Liver (tissue), 9 donors: ENCODE results near the gene CHEK2. TPM values are rescaled to one million over a fixed set of nuclear protein-coding genes. Genes with fewer than 3 reads are reported as not detected.

ENCODE experiments used
- DNase-seq: peaks from one replicate; pipeline ENCODE4 v3.0.0-alpha.2; 2017; ENCODE audit warnings: low spot score
- H3K27ac ChIP-seq, 2 donors: one replicate each; pipeline ENCODE4 v1.7.0; 2013; ENCODE audit warnings: inconsistent platforms in 2 of 2, low read length in 2 of 2, control low read depth in 1 of 2, low read depth in 1 of 2, mild to moderate bottlenecking in 1 of 2
- H3K27me3 ChIP-seq, 4 donors: one replicate each; pipeline versions ENCODE4 v1.6.1 to v1.7.0; 2013; ENCODE audit warnings: low read length in 3 of 4, inconsistent platforms in 1 of 4, mild to moderate bottlenecking in 1 of 4, moderate library complexity in 1 of 4; ENCODE audit not compliant: control insufficient read depth in 4 of 4, insufficient read depth in 4 of 4
- H3K36me3 ChIP-seq, 4 donors: one replicate each; pipeline versions ENCODE4 v1.6.1 to v1.7.0; 2013; ENCODE audit warnings: low read length in 3 of 4, mild to moderate bottlenecking in 3 of 4, low read depth in 1 of 4, moderate library complexity in 1 of 4; ENCODE audit not compliant: control insufficient read depth in 4 of 4, insufficient read depth in 3 of 4
- H3K4me1 ChIP-seq, 4 donors: one replicate each; pipeline versions ENCODE4 v1.6.1 to v1.7.0; 2013; ENCODE audit warnings: low read length in 3 of 4, mild to moderate bottlenecking in 3 of 4, moderate library complexity in 1 of 4; ENCODE audit not compliant: control insufficient read depth in 4 of 4, insufficient read depth in 4 of 4
- H3K4me3 ChIP-seq, 3 donors: one replicate each; pipeline versions ENCODE4 v1.6.1 to v1.7.0; 2013; ENCODE audit warnings: low read length in 3 of 3, control low read depth in 1 of 3, low read depth in 1 of 3, mild to moderate bottlenecking in 1 of 3
- H3K9ac ChIP-seq, 2 donors: one replicate each; pipeline ENCODE4 v1.7.0; 2013; ENCODE audit warnings: low read length in 2 of 2, mild to moderate bottlenecking in 2 of 2, moderate library complexity in 2 of 2, control low read depth in 1 of 2, low read depth in 1 of 2
- H3K9me3 ChIP-seq, 4 donors: one replicate each; pipeline versions ENCODE4 v1.6.1 to v1.7.0; 2013; ENCODE audit warnings: low read length in 3 of 4; ENCODE audit not compliant: control insufficient read depth in 4 of 4
- ATF3 ChIP-seq: IDR thresholded peaks from 2 replicates; pipeline ENCODE4 v1.6.1; 2016; ENCODE audit warnings: antibody characterized with exemption
- CTCF ChIP-seq: fragments of 150-350 bp; IDR thresholded peaks from 2 replicates; pipeline ENCODE4 v1.5.1; 2017; ENCODE audit warnings: improper control_type of control experiment, low read depth, low read length; ENCODE audit not compliant: missing input control
- EGR1 ChIP-seq, 2 donors: IDR thresholded peaks; 2 replicates each; pipeline ENCODE4 v1.6.1; 2016 to 2018; ENCODE audit warnings: antibody characterized with exemption in 2 of 2, low read depth in 2 of 2
- FOXA1 ChIP-seq: IDR thresholded peaks from 2 replicates; pipeline ENCODE4 v1.6.1; 2016; ENCODE audit warnings: antibody characterized with exemption
- FOXA2 ChIP-seq: IDR thresholded peaks from 2 replicates; pipeline ENCODE4 v1.6.1; 2016; ENCODE audit warnings: antibody characterized with exemption
- GABPA ChIP-seq, 2 donors: IDR thresholded peaks in 1 of 2; conservative IDR thresholded peaks in 1 of 2; 2 replicates each; pipeline ENCODE4 v1.6.1; 2016; ENCODE audit warnings: antibody characterized with exemption in 2 of 2, mild to moderate bottlenecking in 1 of 2, moderate library complexity in 1 of 2
- HNF4A ChIP-seq, 2 donors: conservative IDR thresholded peaks; 2 replicates each; pipeline ENCODE4 v1.6.1; 2016; ENCODE audit warnings: antibody characterized with exemption in 2 of 2, mild to moderate bottlenecking in 2 of 2
- HNF4G ChIP-seq: IDR thresholded peaks from 2 replicates; pipeline ENCODE4 v1.6.1; 2016; ENCODE audit warnings: antibody characterized with exemption
- JUND ChIP-seq, 2 donors: IDR thresholded peaks; 2 replicates each; pipeline ENCODE4 v1.6.1; 2016; ENCODE audit warnings: antibody characterized with exemption in 2 of 2
- MAX ChIP-seq: IDR thresholded peaks from 2 replicates; pipeline ENCODE4 v1.6.1; 2016; ENCODE audit warnings: antibody characterized with exemption
- NR2F2 ChIP-seq: IDR thresholded peaks from 2 replicates; pipeline ENCODE4 v1.6.1; 2016; ENCODE audit warnings: antibody characterized with exemption
- RAD21 ChIP-seq, 2 donors: IDR thresholded peaks; 2 replicates each; pipeline ENCODE4 v1.6.1; 2016; ENCODE audit warnings: antibody characterized with exemption in 2 of 2, mild to moderate bottlenecking in 2 of 2
- REST ChIP-seq: IDR thresholded peaks from 2 replicates; pipeline ENCODE4 v1.6.1; 2016; ENCODE audit warnings: antibody characterized with exemption, mild to moderate bottlenecking
- RXRA ChIP-seq, 2 donors: IDR thresholded peaks; 2 replicates each; pipeline ENCODE4 v1.6.1; 2017 to 2018; ENCODE audit warnings: antibody characterized with exemption in 2 of 2, mild to moderate bottlenecking in 1 of 2
- SP1 ChIP-seq: IDR thresholded peaks from 2 replicates; pipeline ENCODE4 v1.6.1; 2018; ENCODE audit warnings: antibody characterized with exemption, mild to moderate bottlenecking
- TAF1 ChIP-seq: conservative IDR thresholded peaks from 2 replicates; pipeline ENCODE4 v1.6.1; 2016; ENCODE audit warnings: antibody characterized with exemption, mild to moderate bottlenecking
- YY1 ChIP-seq: IDR thresholded peaks from 2 replicates; pipeline ENCODE4 v1.6.1; 2016; ENCODE audit warnings: antibody characterized with exemption, mild to moderate bottlenecking
- ZBTB33 ChIP-seq: IDR thresholded peaks from 2 replicates; pipeline ENCODE4 v1.6.1; 2016; ENCODE audit warnings: antibody characterized with exemption
- polyA plus RNA-seq, 2 donors: library from polyadenylated mRNA; stranded (reverse) in 1 of 2; unstranded in 1 of 2; fragments of 200-250 nt in 1 of 2; fragments of >200 nt in 1 of 2; fragmentation: Nextera tagmentation in 1 of 2; extraction: Ambion mirVana in 1 of 2; gene quantifications; one replicate each; pipeline versions ENCODE4 v1.2.1 to v1.2.3, GENCODE V29; 2013 to 2015
- total RNA-seq, 2 donors: library from RNA; depleted of rRNA; stranded (reverse); fragments of >200 nt; gene quantifications; one replicate each; pipeline ENCODE4 v1.2.3, GENCODE V29; 2014
- donor health status: healthy.
- donor health status: healthy.
- donor health status: healthy.
- donor health status: healthy.
- donor health status: healthy.

The CHEK2 gene
- total and polyA plus RNA-seq, 4 donors, result 1.4 to 10.6 (median 2.8) TPM

- Histone ChIP-seq H3K27ac (no peak overlapping the region), H3K27me3 (no peaks in the 10 kb centered on the region), H3K4me1 (no peaks in the 10 kb centered on the region), H3K9me3 (peaks cover 0 to 8% (median 0%) of the 10 kb centered on the region in 4 donors), H3K4me3 (no peak overlapping the region), H3K9ac (no peak overlapping the region), H3K36me3 (peaks cover 0 to 3% (median 0%) of the 10 kb centered on the region in 4 donors)
- no peak for TF ChIP-seq NR2F2
- TF ChIP-seq CTCF, result no peak
- TF ChIP-seq SP1, result no peak
- TF ChIP-seq TAF1, result no peak
- no peak for TF ChIP-seq RXRA (IDR thresholded peaks at IDR 0.05)
- TF ChIP-seq FOXA1, result no peak
- TF ChIP-seq JUND (IDR thresholded peaks at IDR 0.05), result no peak
- TF ChIP-seq EGR1 (IDR thresholded peaks at IDR 0.05; ENCODE audit: low read depth in 2 of 2), result no peak
- no peak for TF ChIP-seq GABPA (IDR thresholded peaks at IDR 0.05 in 1 of 2, conservative IDR thresholded peaks at IDR 0.05 in 1 of 2)
- no peak for TF ChIP-seq FOXA2
- TF ChIP-seq HNF4A (conservative IDR thresholded peaks at IDR 0.05), result no peak
- TF ChIP-seq ATF3, result no peak
- TF ChIP-seq ZBTB33, result no peak
- TF ChIP-seq RAD21 (IDR thresholded peaks at IDR 0.05), result no peak
- TF ChIP-seq HNF4G, result no peak
- TF ChIP-seq YY1, result no peak
- TF ChIP-seq MAX, result no peak
- no peak for TF ChIP-seq REST
- no peak for DNase-seq
These were observed 91.2 kb downstream of the CHEK2 start for GRCh38 chr22:28650463-28650862.
